Fibroblast of lung (primary cell): Measurements from ENCODE around the gene PCSK9.

ENCODE experiments used
- EZH2 ChIP-seq: IDR thresholded peaks from 2 replicates; pipeline ENCODE4 v1.5.1; 2012; ENCODE audit warnings: low read length, control low read depth, mild to moderate bottlenecking; ENCODE audit errors: missing control alignments
- TF ChIP-seq, protein P1 (sequence below), 2 donors: IDR thresholded peaks in 1 of 2; conservative IDR thresholded peaks in 1 of 2; 1 replicate in 1 of 2; 2 replicates in 1 of 2; pipeline ENCODE4 v1.5.1; 2011 to 2012; ENCODE audit warnings: low read length in 2 of 2, control low read depth in 1 of 2, inconsistent platforms in 1 of 2, low read depth in 1 of 2, mild to moderate bottlenecking in 1 of 2

GRCh38 chr1:54995013-54995760, 44.2 kb upstream of the PCSK9 start:
- TF ChIP-seq EZH2 = no peak
- TF ChIP-seq, protein P1, sequence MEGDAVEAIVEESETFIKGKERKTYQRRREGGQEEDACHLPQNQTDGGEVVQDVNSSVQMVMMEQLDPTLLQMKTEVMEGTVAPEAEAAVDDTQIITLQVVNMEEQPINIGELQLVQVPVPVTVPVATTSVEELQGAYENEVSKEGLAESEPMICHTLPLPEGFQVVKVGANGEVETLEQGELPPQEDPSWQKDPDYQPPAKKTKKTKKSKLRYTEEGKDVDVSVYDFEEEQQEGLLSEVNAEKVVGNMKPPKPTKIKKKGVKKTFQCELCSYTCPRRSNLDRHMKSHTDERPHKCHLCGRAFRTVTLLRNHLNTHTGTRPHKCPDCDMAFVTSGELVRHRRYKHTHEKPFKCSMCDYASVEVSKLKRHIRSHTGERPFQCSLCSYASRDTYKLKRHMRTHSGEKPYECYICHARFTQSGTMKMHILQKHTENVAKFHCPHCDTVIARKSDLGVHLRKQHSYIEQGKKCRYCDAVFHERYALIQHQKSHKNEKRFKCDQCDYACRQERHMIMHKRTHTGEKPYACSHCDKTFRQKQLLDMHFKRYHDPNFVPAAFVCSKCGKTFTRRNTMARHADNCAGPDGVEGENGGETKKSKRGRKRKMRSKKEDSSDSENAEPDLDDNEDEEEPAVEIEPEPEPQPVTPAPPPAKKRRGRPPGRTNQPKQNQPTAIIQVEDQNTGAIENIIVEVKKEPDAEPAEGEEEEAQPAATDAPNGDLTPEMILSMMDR (conservative IDR thresholded peaks at IDR 0.05 in 1 of 2, IDR thresholded peaks at IDR 0.05 in 1 of 2; ENCODE audit: low read depth in 1 of 2, low read length in 2 of 2) = no peak
